KOPT-K1 (cell line): Measurements from ENCODE around the gene CDC25A.
A peak's percentile ranks its signal among the peaks of the same experiment; 100 is the strongest.

Experiments
- H3K27ac ChIP-seq: fragments of 200-600 bp; sonication (generic); 2 replicates; pipeline ENCODE4 v1.5.1; 2016; ENCODE audit warnings: antibody characterized with exemption, mild to moderate bottlenecking, low read depth, low read length; ENCODE audit not compliant: poor library complexity, severe bottlenecking
- H3K36me3 ChIP-seq: fragments of 200-600 bp; sonication (generic); 2 replicates; pipeline ENCODE4 v1.5.1; 2017; ENCODE audit warnings: antibody characterized with exemption, mild to moderate bottlenecking, low read length, moderate library complexity; ENCODE audit not compliant: insufficient read depth
- H3K9me3 ChIP-seq: fragments of 200-600 bp; sonication (generic); 2 replicates; pipeline ENCODE4 v1.5.1; 2017; ENCODE audit warnings: antibody characterized with exemption, low read length, mild to moderate bottlenecking; ENCODE audit not compliant: insufficient read depth, poor library complexity, severe bottlenecking

CDC25A gene

GRCh38 chr3:48188266-48189201, at the start of gene CDC25A:
Gene CDC25A (minus strand): TSS chr3:48188417. CDS start chr3:48187947, 470 bp downstream.
- Histone ChIP-seq H3K36me3 (peaks cover 31% of the 10 kb centered on the region), H3K27ac (peak within 1 kb of the TSS; percentile 93)

GRCh38 chr3:48236531-48236930, 48.3 kb upstream of the CDC25A start:
- H3K27ac ChIP-seq, result no peak overlapping the region
- H3K9me3 ChIP-seq, result no peaks in the 10 kb centered on the region
- no peaks in the 10 kb centered on the region for H3K36me3 ChIP-seq

More at GRCh38 chr3:48188266-48189201, at the start of gene CDC25A:
- no peaks in the 10 kb centered on the region for H3K9me3 ChIP-seq

GRCh38 chr3:48233542-48233941, 45.3 kb upstream of the CDC25A start:
- H3K27ac ChIP-seq, result no peak overlapping the region
- no peaks in the 10 kb centered on the region for H3K36me3 ChIP-seq
- no peaks in the 10 kb centered on the region for H3K9me3 ChIP-seq

- H3K36me3 ChIP-seq, result no peaks in the 10 kb centered on the region
- H3K9me3 ChIP-seq, result no peaks in the 10 kb centered on the region
- H3K27ac ChIP-seq, result no peak overlapping the region
Measured at GRCh38 chr3:48232734-48233133, 44.5 kb upstream of the CDC25A start.

GRCh38 chr3:48232232-48232631, 44.0 kb upstream of the CDC25A start:
- Histone ChIP-seq H3K36me3 (no peaks in the 10 kb centered on the region), H3K9me3 (no peaks in the 10 kb centered on the region), H3K27ac (no peak overlapping the region)

GRCh38 chr3:48226939-48227338, 38.7 kb upstream of the CDC25A start:
- Histone ChIP-seq H3K36me3 (no peaks in the 10 kb centered on the region), H3K27ac (no peak overlapping the region), H3K9me3 (no peaks in the 10 kb centered on the region)

- Histone ChIP-seq H3K36me3 (no peaks in the 10 kb centered on the region), H3K9me3 (no peaks in the 10 kb centered on the region), H3K27ac (no peak overlapping the region)
Measured at GRCh38 chr3:48225587-48225986, 37.4 kb upstream of the CDC25A start.

GRCh38 chr3:48222616-48223513, 34.6 kb upstream of the CDC25A start, which contains the start of gene CAMP:
Gene CAMP (plus strand): TSS chr3:48223495. CDS start chr3:48223512, 17 bp downstream.
- Histone ChIP-seq H3K36me3 (no peaks in the 10 kb centered on the region), H3K9me3 (no peaks in the 10 kb centered on the region), H3K27ac (no peak within 1 kb of the TSS)

GRCh38 chr3:48220746-48221145, 32.5 kb upstream of the CDC25A start:
- no peaks in the 10 kb centered on the region for H3K9me3 ChIP-seq
- H3K27ac ChIP-seq, result no peak overlapping the region
- no peaks in the 10 kb centered on the region for H3K36me3 ChIP-seq

- no peak overlapping the region for H3K27ac ChIP-seq
- H3K9me3 ChIP-seq, result no peaks in the 10 kb centered on the region
- H3K36me3 ChIP-seq, result no peaks in the 10 kb centered on the region
Measured at GRCh38 chr3:48219543-48219942, 31.3 kb upstream of the CDC25A start.

GRCh38 chr3:48218537-48218936, 30.3 kb upstream of the CDC25A start:
- H3K27ac ChIP-seq, result no peak overlapping the region
- H3K9me3 ChIP-seq, result no peaks in the 10 kb centered on the region
- no peaks in the 10 kb centered on the region for H3K36me3 ChIP-seq

- Histone ChIP-seq H3K9me3 (no peaks in the 10 kb centered on the region), H3K36me3 (no peaks in the 10 kb centered on the region), H3K27ac (no peak overlapping the region)
Measured at GRCh38 chr3:48217449-48217848, 29.2 kb upstream of the CDC25A start.

GRCh38 chr3:48215876-48216275, 27.7 kb upstream of the CDC25A start:
- Histone ChIP-seq H3K9me3 (no peaks in the 10 kb centered on the region), H3K36me3 (no peaks in the 10 kb centered on the region), H3K27ac (no peak overlapping the region)

- no peak overlapping the region for H3K27ac ChIP-seq
Measured at GRCh38 chr3:48215466-48215865, 27.2 kb upstream of the CDC25A start.

GRCh38 chr3:48215019-48215418, 26.8 kb upstream of the CDC25A start:
- Histone ChIP-seq H3K36me3 (no peaks in the 10 kb centered on the region), H3K27ac (no peak overlapping the region), H3K9me3 (no peaks in the 10 kb centered on the region)

More at GRCh38 chr3:48215466-48215865, 27.2 kb upstream of the CDC25A start:
- Histone ChIP-seq H3K9me3 (no peaks in the 10 kb centered on the region), H3K36me3 (no peaks in the 10 kb centered on the region)
